Endothelial cell of umbilical vein (primary cell): ENCODE data around the gene TCEAL3. TPM values are rescaled to one million over a fixed set of nuclear protein-coding genes. Genes with fewer than 3 reads are reported as not detected.
"Not testable (repeated sequence)": the region's sequence is repeated elsewhere in the genome, so short reads cannot be mapped to it uniquely, and the experiment has no call there.

Experiments
- BruUV-seq: library from RNA; stranded (reverse); fragments of 400-500 nt; replicated peaks from 2 replicates; lab custom pipeline; 2021; lab: Mats Ljungman, UMichigan
- CTCF ChIA-PET: fragments of 300-600, 350-600 bp; sonication (Branson Sonifier 250); formaldehyde crosslinking; loops from one replicate; lab custom pipeline; 2021; ENCODE audit warnings: antibody characterized with exemption, inconsistent platforms; lab: Charles Lee
- POLR2A ChIA-PET: fragments of 300-600, 350-600 bp; sonication (Branson Sonifier 250); formaldehyde crosslinking; loops from one replicate; lab custom pipeline; 2021; ENCODE audit warnings: antibody characterized with exemption, inconsistent platforms; lab: Charles Lee
- DNase-seq: peaks from one replicate; pipeline ENCODE4 v3.0.0-alpha.2; 2011; ENCODE audit warnings: low read depth, low spot score
- FAIRE-seq: peaks from 2 replicates; lab custom pipeline; 2011; peaks lifted over from hg19 to GRCh38; lab: Jason Lieb, UNC
- H2AFZ ChIP-seq: 2 replicates; pipeline ENCODE4 v1.6.0; 2012; ENCODE audit warnings: low read depth, low read length, control low read depth, inconsistent platforms
- H3K27ac ChIP-seq: 2 replicates; pipeline ENCODE4 v1.5.1; 2011; ENCODE audit warnings: low read depth, mild to moderate bottlenecking, control low read depth, low read length, moderate library complexity; ENCODE audit not compliant: insufficient read depth
- H3K27me3 ChIP-seq, 2 experiments: 2 replicates each; pipeline versions ENCODE4 v1.6.0 to v1.6.1; 2011; ENCODE audit warnings: low read length in 2 of 2, mixed read lengths in 1 of 2; ENCODE audit not compliant: control insufficient read depth in 2 of 2, insufficient read depth in 2 of 2
- H3K36me3 ChIP-seq, 2 experiments: 2 replicates in 1 of 2; 3 replicates in 1 of 2; pipeline ENCODE4 v1.5.1; 2011; ENCODE audit warnings: low read length in 2 of 2, mild to moderate bottlenecking in 1 of 2, moderate library complexity in 1 of 2; ENCODE audit not compliant: control insufficient read depth in 2 of 2, insufficient read depth in 2 of 2; ENCODE audit errors: extremely low read depth in 1 of 2
- H3K4me1 ChIP-seq: 3 replicates; pipeline ENCODE4 v1.5.1; 2011; ENCODE audit warnings: mild to moderate bottlenecking, low read length; ENCODE audit not compliant: control insufficient read depth, insufficient read depth; ENCODE audit errors: extremely low read depth
- H3K4me2 ChIP-seq: 2 replicates; pipeline ENCODE4 v1.6.1; 2011; ENCODE audit warnings: low read length, control low read depth, mixed read lengths; ENCODE audit not compliant: insufficient read depth
- H3K4me3 ChIP-seq, 3 experiments: fragments of 200-600 bp in 1 of 3; sonication (generic), shearing (Covaris generic) in 1 of 3; replicated peaks in 1 of 3; 2 replicates each; pipeline ENCODE4 v1.5.1; 2011 to 2016; ENCODE audit warnings: control low read depth in 3 of 3, low read length in 3 of 3, mild to moderate bottlenecking in 2 of 3, inconsistent platforms in 1 of 3, low read depth in 1 of 3, moderate library complexity in 1 of 3; ENCODE audit not compliant: insufficient read depth in 1 of 3
- H3K79me2 ChIP-seq: 2 replicates; pipeline ENCODE4 v1.6.0; 2012; ENCODE audit warnings: low read length, inconsistent platforms; ENCODE audit not compliant: control insufficient read depth, insufficient read depth
- H3K9ac ChIP-seq: replicated peaks from 2 replicates; pipeline ENCODE3; 2011; ENCODE audit warnings: low read length, control low read depth; ENCODE audit not compliant: insufficient read depth; ENCODE audit errors: extremely low read depth
- H3K9me1 ChIP-seq: replicated peaks from 3 replicates; pipeline ENCODE4 v1.6.0; 2011; ENCODE audit warnings: mild to moderate bottlenecking, low read length; ENCODE audit not compliant: control insufficient read depth, insufficient read depth; ENCODE audit errors: extremely low read depth
- H3K9me3 ChIP-seq: replicated peaks from 2 replicates; pipeline ENCODE4 v1.5.1; 2012; ENCODE audit warnings: low read length, inconsistent platforms; ENCODE audit not compliant: control insufficient read depth, insufficient read depth
- H4K20me1 ChIP-seq: replicated peaks from 2 replicates; pipeline ENCODE3; 2011; ENCODE audit warnings: mild to moderate bottlenecking, low read length; ENCODE audit not compliant: control insufficient read depth, insufficient read depth; ENCODE audit errors: extremely low read depth
- FOS ChIP-seq: IDR thresholded peaks from 2 replicates; pipeline ENCODE4 v1.6.1; 2011; ENCODE audit warnings: mild to moderate bottlenecking, low read length, moderate library complexity, borderline replicate concordance; ENCODE audit not compliant: insufficient read depth
- JUN ChIP-seq: IDR thresholded peaks from 2 replicates; pipeline ENCODE4 v1.6.1; 2011; ENCODE audit warnings: borderline replicate concordance, low read depth; ENCODE audit not compliant: insufficient read length, insufficient read depth
- POLR2AphosphoS5 ChIP-seq: IDR thresholded peaks from 2 replicates; pipeline ENCODE4 v1.6.1; 2012; ENCODE audit warnings: low read depth, mild to moderate bottlenecking, control low read depth, low read length, moderate library complexity; ENCODE audit not compliant: insufficient read depth
- dilution Hi-C: fragments of 300-500 bp; cut with MboI; formaldehyde crosslinking; loops from one replicate; pipeline ENCODE4 v1.15.0; 2019; ENCODE audit warnings: low sequenced_read_pairs; ENCODE audit not compliant: extremely low pct_ligation_motif_present
- intact Hi-C: fragments of 100-400 bp; cut with micrococcal nuclease; formaldehyde crosslinking; loops from one replicate; pipeline ENCODE4 v1.10.0; 2022
- polyA plus RNA-seq, 4 experiments: library from polyadenylated mRNA; depleted of rRNA in 3 of 4; stranded (reverse) in 3 of 4; unstranded in 1 of 4; fragments of >200 nt; gene quantifications; 2 replicates each; pipeline versions ENCODE4 v1.2.1 to v1.2.3, GENCODE V29; 2011 to 2012; ENCODE audit warnings: missing spikeins in 1 of 4
- total RNA-seq: library from RNA; stranded (reverse); gene quantifications from 2 replicates; pipeline ENCODE4 v1.2.3, GENCODE V29; 2021
- TF ChIP-seq, protein P1 (sequence below), 2 donors: IDR thresholded peaks; 1 replicate in 1 of 2; 2 replicates in 1 of 2; pipeline ENCODE4 v1.5.1; 2011; ENCODE audit warnings: low read length in 2 of 2, mild to moderate bottlenecking in 2 of 2, moderate library complexity in 2 of 2, control low read depth in 1 of 2, inconsistent platforms in 1 of 2, low read depth in 1 of 2; ENCODE audit not compliant: insufficient read depth in 1 of 2; ENCODE audit errors: extremely low read depth in 1 of 2
- TF ChIP-seq, protein P2 (sequence below): IDR thresholded peaks from 2 replicates; pipeline ENCODE4 v1.6.1; 2011; ENCODE audit not compliant: insufficient read depth, insufficient read length

TCEAL3 gene
- total and polyA plus RNA-seq, 2 donors (not counting 3 experiments of a cell fraction or from before 2014, with no cell fraction given), result 8.9 to 23.7 TPM

GRCh38 chrX:103637604-103638338 is 30.0 kb downstream of the TCEAL3 start:
- DNase-seq (peak; percentile 8), FAIRE-seq (peak; percentile 44)
- H3K4me1 ChIP-seq, result peaks cover 20% of the 10 kb centered on the region
- H3K9me3 ChIP-seq, result no peaks in the 10 kb centered on the region
- H3K9me1 ChIP-seq, result no peaks in the 10 kb centered on the region
- ChIA-PET CTCF (interaction anchor here (0.7 to 1.8 kb wide), 2 partner anchors 8 to 48 kb away, joined by 5 to 15 read pairs; no protein-coding TSS in a partner anchor), POLR2A (no interaction called here)
- intact Hi-C loops (no loop called here), dilution Hi-C loops (no loop called here)
- no peak overlapping the region for H3K4me3 ChIP-seq
- H3K4me2 ChIP-seq, result peak overlapping the region; percentile 31
- H3K36me3 ChIP-seq, result no peaks in the 10 kb centered on the region
- no peaks in the 10 kb centered on the region for H3K79me2 ChIP-seq
- TF ChIP-seq FOS (peak; percentile 56), JUN (no peak), POLR2AphosphoS5 (no peak)
- TF ChIP-seq, protein P1, sequence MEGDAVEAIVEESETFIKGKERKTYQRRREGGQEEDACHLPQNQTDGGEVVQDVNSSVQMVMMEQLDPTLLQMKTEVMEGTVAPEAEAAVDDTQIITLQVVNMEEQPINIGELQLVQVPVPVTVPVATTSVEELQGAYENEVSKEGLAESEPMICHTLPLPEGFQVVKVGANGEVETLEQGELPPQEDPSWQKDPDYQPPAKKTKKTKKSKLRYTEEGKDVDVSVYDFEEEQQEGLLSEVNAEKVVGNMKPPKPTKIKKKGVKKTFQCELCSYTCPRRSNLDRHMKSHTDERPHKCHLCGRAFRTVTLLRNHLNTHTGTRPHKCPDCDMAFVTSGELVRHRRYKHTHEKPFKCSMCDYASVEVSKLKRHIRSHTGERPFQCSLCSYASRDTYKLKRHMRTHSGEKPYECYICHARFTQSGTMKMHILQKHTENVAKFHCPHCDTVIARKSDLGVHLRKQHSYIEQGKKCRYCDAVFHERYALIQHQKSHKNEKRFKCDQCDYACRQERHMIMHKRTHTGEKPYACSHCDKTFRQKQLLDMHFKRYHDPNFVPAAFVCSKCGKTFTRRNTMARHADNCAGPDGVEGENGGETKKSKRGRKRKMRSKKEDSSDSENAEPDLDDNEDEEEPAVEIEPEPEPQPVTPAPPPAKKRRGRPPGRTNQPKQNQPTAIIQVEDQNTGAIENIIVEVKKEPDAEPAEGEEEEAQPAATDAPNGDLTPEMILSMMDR (IDR thresholded peaks at IDR 0.05; ENCODE audit: extremely low read depth in 1 of 2, insufficient read depth in 1 of 2, low read depth in 1 of 2, low read length in 2 of 2), result no peak
- TF ChIP-seq, protein P2, sequence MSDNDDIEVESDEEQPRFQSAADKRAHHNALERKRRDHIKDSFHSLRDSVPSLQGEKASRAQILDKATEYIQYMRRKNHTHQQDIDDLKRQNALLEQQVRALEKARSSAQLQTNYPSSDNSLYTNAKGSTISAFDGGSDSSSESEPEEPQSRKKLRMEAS, result no peak
- H4K20me1 ChIP-seq, result no peaks in the 10 kb centered on the region
- peak overlapping the region; percentile 23 for H3K27ac ChIP-seq
- no TSS peak for BruUV-seq
- no peak overlapping the region for H2AFZ ChIP-seq
- no peaks in the 10 kb centered on the region for H3K27me3 ChIP-seq
- H3K9ac ChIP-seq, result no peak overlapping the region

- Histone ChIP-seq H3K4me1 (peaks cover 20% of the 10 kb centered on the region), H3K27ac (peak overlapping the region; percentile 18), H2AFZ (peak overlapping the region; percentile 70)
- H3K79me2 ChIP-seq, H3K9me1 ChIP-seq, H3K9me3 ChIP-seq, H3K4me3 ChIP-seq, BruUV-seq, intact Hi-C loops, POLR2A ChIA-PET, H3K36me3 ChIP-seq, H3K9ac ChIP-seq, H3K27me3 ChIP-seq, dilution Hi-C loops, H3K4me2 ChIP-seq, H4K20me1 ChIP-seq: not testable (repeated sequence)
- peak; percentile 14 for DNase-seq
- peak; percentile 47 for FAIRE-seq
- CTCF ChIA-PET, result interaction anchor here (0.7 to 1.8 kb wide), 3 partner anchors 9 to 47 kb away, joined by 3 to 15 read pairs (median 5); no protein-coding TSS in a partner anchor
These were observed 30.9 kb downstream of the TCEAL3 start for GRCh38 chrX:103638479-103639346.
